ENCODE measurements around the gene CCL15. TPM values are rescaled to one million over a fixed set of nuclear protein-coding genes. Genes with fewer than 3 reads are reported as not detected.

The CCL15 gene
- total and polyA plus RNA-seq, 3 experiments from 2014 or later: not detected

DNA sequence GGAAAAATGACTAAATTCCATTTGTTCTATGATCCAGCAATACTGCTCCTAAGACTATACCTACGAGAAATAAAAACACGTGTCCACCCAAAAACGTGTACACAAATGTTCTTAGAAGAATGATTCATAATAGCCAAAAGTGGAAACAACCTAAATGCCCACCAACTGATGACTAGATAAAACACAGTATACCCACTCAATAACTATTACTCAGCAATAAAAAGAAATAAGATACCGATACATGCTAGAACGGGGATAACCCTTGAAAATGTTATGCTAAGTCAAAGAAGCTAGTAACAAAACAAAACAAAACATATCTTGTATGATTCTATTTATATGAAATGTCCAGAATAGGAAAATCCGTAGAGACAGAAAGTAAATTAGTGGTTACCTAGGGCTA lies 37.7 kb downstream of the CCL15 start:
- CTCF ChIA-PET: no interaction called here
- POLR2A ChIA-PET: no interaction called here
- Mint-ChIP-seq H3K27me3 (peaks cover 0 to under 1% of the 10 kb centered on the region in 2 donors), H3K4me1 (peaks cover 0 to 2% (median 0%) of the 10 kb centered on the region in 3 donors), H3K36me3 (peaks cover 0 to 4% (median 0%) of the 10 kb centered on the region in 3 donors), H3K27ac (no peak overlapping the region), H3K4me3 (no peak overlapping the region), H3K9me3 (no peaks in the 10 kb centered on the region)
- Histone ChIP-seq H3K27me3 (ENCODE audit: insufficient read depth, low read length, poor library complexity, severe bottlenecking) (no peaks in the 10 kb centered on the region), H3K4me1 (ENCODE audit: insufficient read depth, low read length) (no peaks in the 10 kb centered on the region), H3K9me3 (ENCODE audit: low read length) (no peaks in the 10 kb centered on the region), H3K4me3 (ENCODE audit: low read length) (no peak overlapping the region), H3K36me3 (ENCODE audit: insufficient read depth, low read length) (no peaks in the 10 kb centered on the region), H3K27ac (ENCODE audit: low read depth, low read length) (no peak overlapping the region)
- DNase-seq: no peak

DNA sequence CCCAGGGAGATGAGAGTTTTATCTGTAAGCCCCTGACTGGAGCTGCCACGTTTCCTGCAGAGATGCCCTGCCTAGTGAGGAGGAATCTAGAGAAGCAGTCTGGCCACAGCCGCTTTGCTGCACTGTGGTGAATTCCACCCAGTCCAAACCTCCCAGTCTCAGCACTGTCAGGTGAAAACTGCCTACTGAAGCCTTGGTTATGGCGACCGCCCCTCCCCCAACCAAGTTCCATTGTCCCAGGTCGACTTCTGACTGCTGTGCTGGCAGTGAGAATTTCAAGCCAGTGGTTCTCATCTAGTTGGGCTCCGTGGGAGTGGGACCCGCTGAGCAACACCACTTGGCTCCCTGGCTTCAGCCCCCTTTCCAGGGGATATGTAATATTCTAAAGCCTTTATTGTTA lies 47.6 kb downstream of the CCL15 start:
- no peak overlapping the region for H3K4me3 Mint-ChIP-seq
- Histone ChIP-seq H3K4me3 (ENCODE audit: low read length) (no peak overlapping the region), H3K36me3 (ENCODE audit: insufficient read depth, low read length) (no peaks in the 10 kb centered on the region), H3K27me3 (ENCODE audit: insufficient read depth, low read length, poor library complexity, severe bottlenecking) (no peaks in the 10 kb centered on the region), H3K9me3 (ENCODE audit: low read length) (no peaks in the 10 kb centered on the region), H3K4me1 (ENCODE audit: insufficient read depth, low read length) (no peaks in the 10 kb centered on the region), H3K27ac (ENCODE audit: low read depth, low read length) (no peak overlapping the region)
- H3K27ac Mint-ChIP-seq: no peak overlapping the region
- ChIA-PET CTCF (no interaction called here), POLR2A (no interaction called here)
- H3K36me3 Mint-ChIP-seq: no peaks in the 10 kb centered on the region
- no peak for DNase-seq
- peaks cover 2 to 3% of the 10 kb centered on the region in 2 donors for H3K27me3 Mint-ChIP-seq
- no peaks in the 10 kb centered on the region for H3K9me3 Mint-ChIP-seq
- H3K4me1 Mint-ChIP-seq: no peaks in the 10 kb centered on the region

DNA sequence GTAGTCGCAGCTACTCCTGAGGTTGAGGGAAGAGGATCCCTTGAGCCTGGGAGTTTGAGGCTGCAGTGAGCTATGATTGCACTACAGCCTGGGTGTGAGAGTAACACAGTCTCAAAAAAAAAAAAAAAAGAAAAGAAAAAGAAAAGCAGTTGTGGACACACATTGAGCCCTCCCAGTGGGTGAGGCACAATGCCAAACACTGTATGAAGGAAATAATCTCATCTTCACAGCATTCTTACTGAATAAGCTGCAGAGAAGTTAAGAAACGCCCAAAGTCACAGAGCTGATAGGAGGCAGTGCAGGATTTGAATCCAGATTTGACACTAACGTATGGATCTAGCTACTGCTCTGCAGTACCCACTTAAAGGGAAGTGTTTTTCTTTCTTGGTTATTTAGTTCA lies 52.0 kb downstream of the CCL15 start:
- Mint-ChIP-seq H3K27me3 (no peaks in the 10 kb centered on the region), H3K36me3 (no peaks in the 10 kb centered on the region), H3K9me3 (no peaks in the 10 kb centered on the region), H3K4me1 (peaks cover 7 to 12% (median 7%) of the 10 kb centered on the region in 3 donors), H3K4me3 (no peak overlapping the region), H3K27ac (no peak overlapping the region)
- CTCF ChIA-PET: interaction anchor here (1.0 to 4.2 kb wide), 3 partner anchors 20 to 199 kb away, joined by 3 to 13 read pairs (median 4); no protein-coding TSS in a partner anchor
- Histone ChIP-seq H3K4me1 (ENCODE audit: insufficient read depth, low read length) (no peaks in the 10 kb centered on the region), H3K27ac (ENCODE audit: low read depth, low read length) (no peak overlapping the region), H3K9me3 (ENCODE audit: low read length) (no peaks in the 10 kb centered on the region), H3K36me3 (ENCODE audit: insufficient read depth, low read length) (no peaks in the 10 kb centered on the region), H3K4me3 (ENCODE audit: low read length) (no peak overlapping the region), H3K27me3 (ENCODE audit: insufficient read depth, low read length, poor library complexity, severe bottlenecking) (no peaks in the 10 kb centered on the region)
- no peak for DNase-seq
- POLR2A ChIA-PET: interaction anchor here (0.6 to 0.7 kb wide), 2 partner anchors 74 to 160 kb away, joined by 5 to 7 read pairs; no protein-coding TSS in a partner anchor

DNA sequence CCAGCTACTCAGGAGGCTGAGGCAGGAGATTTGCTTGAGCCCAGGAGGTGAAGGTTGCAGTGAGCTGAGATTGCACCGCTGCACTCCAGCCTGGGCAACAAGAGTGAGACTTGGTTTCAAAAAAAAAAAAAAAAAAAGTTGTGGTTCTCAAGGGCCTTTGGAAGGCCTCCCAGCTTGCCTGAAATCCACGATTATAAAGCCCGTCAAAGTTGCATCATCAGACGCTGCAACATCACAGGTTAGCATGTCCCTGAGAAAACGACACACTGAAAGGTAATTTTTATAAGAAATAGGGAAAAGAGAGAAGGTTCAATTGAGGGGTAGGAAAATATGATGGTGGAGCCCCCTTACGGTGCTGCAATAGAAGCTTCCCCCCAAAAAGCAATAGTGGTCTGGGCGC lies 53.3 kb downstream of the CCL15 start:
- Histone ChIP-seq H3K9me3 (ENCODE audit: low read length) (no peaks in the 10 kb centered on the region), H3K4me1 (ENCODE audit: insufficient read depth, low read length) (no peaks in the 10 kb centered on the region), H3K27me3 (ENCODE audit: insufficient read depth, low read length, poor library complexity, severe bottlenecking) (no peaks in the 10 kb centered on the region), H3K4me3 (ENCODE audit: low read length) (no peak overlapping the region), H3K36me3 (ENCODE audit: insufficient read depth, low read length) (no peaks in the 10 kb centered on the region), H3K27ac (ENCODE audit: low read depth, low read length) (no peak overlapping the region)
- peaks cover 0 to 1% (median 0%) of the 10 kb centered on the region in 5 donors for H3K9me3 Mint-ChIP-seq
- H3K27ac Mint-ChIP-seq: no peak overlapping the region
- no peaks in the 10 kb centered on the region for H3K36me3 Mint-ChIP-seq
- CTCF ChIA-PET: interaction anchor here (0.7 to 4.2 kb wide), 9 partner anchors 17 to 548 kb away, joined by 3 to 13 read pairs (median 6); partner anchors contain the start of gene RDM1
- POLR2A ChIA-PET: interaction anchor here (1.4 kb wide), 1 partner anchor 69 kb away, joined by 3 read pairs; the partner anchor contains the start of gene CCL5
- H3K27me3 Mint-ChIP-seq: no peaks in the 10 kb centered on the region
- peaks cover 7 to 18% (median 8%) of the 10 kb centered on the region in 3 donors for H3K4me1 Mint-ChIP-seq
- DNase-seq: no peak
- no peak overlapping the region for H3K4me3 Mint-ChIP-seq

Other genes with a start within 250 kb of the CCL15 start
- gene GAS2L2, start 248.3 kb downstream of the CCL15 start, total RNA-seq: under 1 TPM in 1 of 2 experiments, not detected in 1; 0.07 TPM
- gene GAS2L2, start 248.3 kb downstream of the CCL15 start, polyA plus RNA-seq: not detected
- gene C17orf50, start 240.7 kb downstream of the CCL15 start, total RNA-seq: not detected
- gene C17orf50, start 240.7 kb downstream of the CCL15 start, polyA plus RNA-seq: not detected
- gene MMP28, start 205.9 kb downstream of the CCL15 start, total RNA-seq: not detected
- gene MMP28, start 205.9 kb downstream of the CCL15 start, polyA plus RNA-seq: not detected
- 100 to 1,000 TPM; 274 to 291 TPM for gene TAF15, start 192.1 kb downstream of the CCL15 start, total RNA-seq
- 21.5 TPM for gene TAF15, start 192.1 kb downstream of the CCL15 start, polyA plus RNA-seq
- 1 to 10 TPM; 2.3 to 2.6 TPM for gene HEATR9, start 132.7 kb downstream of the CCL15 start, total RNA-seq
- gene HEATR9, start 132.7 kb downstream of the CCL15 start, polyA plus RNA-seq: 0.55 TPM
- gene CCL5, start 121.2 kb downstream of the CCL15 start, total RNA-seq: 100 to 1,000 TPM; 580 to 591 TPM
- gene CCL5, start 121.2 kb downstream of the CCL15 start, polyA plus RNA-seq: 2,769 TPM
- gene RDM1, start 70.8 kb downstream of the CCL15 start, total RNA-seq: 1 to 10 TPM; 2.5 to 3.1 TPM
- gene RDM1, start 70.8 kb downstream of the CCL15 start, polyA plus RNA-seq: 2.8 TPM
- not detected for gene LYZL6, start 57.8 kb downstream of the CCL15 start, total RNA-seq
- gene LYZL6, start 57.8 kb downstream of the CCL15 start, polyA plus RNA-seq: not detected
- not detected for gene CCL16, start 20.1 kb downstream of the CCL15 start, total RNA-seq
- gene CCL16, start 20.1 kb downstream of the CCL15 start, polyA plus RNA-seq: not detected
- gene CCL14, start 14.8 kb downstream of the CCL15 start, total RNA-seq: not detected
- gene CCL14, start 14.8 kb downstream of the CCL15 start, polyA plus RNA-seq: not detected
- gene CCL23, start 16.4 kb upstream of the CCL15 start, total RNA-seq: under 1 TPM in 1 of 2 experiments, not detected in 1; 0.37 TPM
- not detected for gene CCL23, start 16.4 kb upstream of the CCL15 start, polyA plus RNA-seq
- gene CCL18, start 62.7 kb upstream of the CCL15 start, total RNA-seq: not detected
- gene CCL18, start 62.7 kb upstream of the CCL15 start, polyA plus RNA-seq: not detected
- 1,000 to 10,000 TPM; 1,154 to 1,264 TPM for gene CCL3, start 88.6 kb upstream of the CCL15 start, total RNA-seq
- 2.3 TPM for gene CCL3, start 88.6 kb upstream of the CCL15 start, polyA plus RNA-seq
- 1,000 to 10,000 TPM; 1,703 to 1,794 TPM for gene CCL4, start 102.3 kb upstream of the CCL15 start, total RNA-seq
- gene CCL4, start 102.3 kb upstream of the CCL15 start, polyA plus RNA-seq: 161 TPM
- gene TBC1D3B, start 175.1 kb upstream of the CCL15 start, total RNA-seq: 1 to 10 TPM; 3.3 to 4.4 TPM
- gene TBC1D3B, start 175.1 kb upstream of the CCL15 start, polyA plus RNA-seq: 0.49 TPM
- gene CCL3L1, start 195.2 kb upstream of the CCL15 start, total RNA-seq: 100 to 1,000 TPM; 138 to 164 TPM
- 2.9 TPM for gene CCL3L1, start 195.2 kb upstream of the CCL15 start, polyA plus RNA-seq
- gene CCL4L2, start 209.5 kb upstream of the CCL15 start, total RNA-seq: 100 to 1,000 TPM; 519 to 562 TPM
- 4.9 TPM for gene CCL4L2, start 209.5 kb upstream of the CCL15 start, polyA plus RNA-seq